ENCODE data around the gene PERCC1.

PERCC1 gene

DNA sequence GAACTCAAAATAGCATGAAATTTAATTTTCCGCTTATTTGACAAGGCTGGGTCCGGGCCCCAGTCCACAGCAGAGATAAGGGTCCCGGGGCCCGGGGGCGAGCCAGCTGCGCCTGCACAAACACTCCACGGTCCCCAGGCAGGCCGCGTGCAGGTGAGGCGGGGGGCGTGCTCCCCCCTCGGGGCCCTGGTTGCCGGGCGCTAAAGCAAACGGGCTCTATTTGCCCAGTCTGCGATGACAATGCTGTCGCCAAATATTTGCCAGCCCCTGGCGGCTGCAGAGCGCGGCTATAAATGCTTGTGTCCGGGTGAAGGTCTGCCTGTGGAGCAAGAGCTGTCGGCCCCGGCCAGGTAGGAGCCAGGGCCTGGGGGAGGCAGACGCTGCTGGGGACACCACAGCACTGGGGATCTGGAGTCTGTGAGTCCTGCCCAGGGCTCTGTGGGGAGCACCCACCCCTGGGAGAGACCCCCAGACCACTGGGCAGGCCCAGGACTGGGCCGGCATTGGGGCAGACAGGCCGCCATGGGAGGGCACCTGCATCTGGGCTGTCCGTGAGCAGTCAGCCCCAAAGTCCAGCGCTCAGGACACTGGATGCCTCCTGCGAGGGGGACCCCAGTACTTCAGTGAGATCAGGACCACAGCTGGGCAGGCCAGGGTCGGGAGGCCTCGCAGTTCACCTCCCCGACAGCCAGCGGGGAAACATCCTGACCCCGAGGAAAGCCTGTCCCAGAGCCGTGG lies at the start of gene PERCC1:
TSS of gene PERCC1 (plus strand) at position 320 of the 738 bp plus-strand sequence. CDS start 1,516 bp downstream, outside the sequence.
- no peak within 1 kb of the TSS for H3K4me3 ChIP-seq (ENCODE audit: low read depth in 1 of 2, low read length in 2 of 2)
- no peaks in the 10 kb centered on the region for H3K27me3 ChIP-seq (ENCODE audit: control insufficient read depth in 1 of 2, insufficient read depth in 2 of 2, low read length in 2 of 2)

GRCh38 chr16:1381612-1382406 lies 49.1 kb upstream of the PERCC1 start:
- Histone ChIP-seq H3K4me3 (ENCODE audit: low read depth in 1 of 2, low read length in 2 of 2) (no peak overlapping the region), H3K4me1 (ENCODE audit: insufficient read depth, low read length) (peaks cover 12% of the 10 kb centered on the region), H3K9me3 (ENCODE audit: low read length) (no peaks in the 10 kb centered on the region), H3K9ac (ENCODE audit: low read length) (no peak overlapping the region), H3K27me3 (ENCODE audit: control insufficient read depth in 1 of 2, insufficient read depth in 2 of 2, low read length in 2 of 2) (no peaks in the 10 kb centered on the region), H3K36me3 (ENCODE audit: insufficient read depth, low read length) (peaks cover 17% of the 10 kb centered on the region), H3K27ac (ENCODE audit: low read depth, low read length) (no peak overlapping the region)

More for the DNA sequence above, at the start of gene PERCC1:
- no peaks in the 10 kb centered on the region for H3K9me3 ChIP-seq (ENCODE audit: low read length)
- H3K27ac ChIP-seq (ENCODE audit: low read depth, low read length): no peak within 1 kb of the TSS
- no peaks in the 10 kb centered on the region for H3K4me1 ChIP-seq (ENCODE audit: insufficient read depth, low read length)
- no peaks in the 10 kb centered on the region for H3K36me3 ChIP-seq (ENCODE audit: insufficient read depth, low read length)
- H3K9ac ChIP-seq (ENCODE audit: low read length): no peak within 1 kb of the TSS

DNA sequence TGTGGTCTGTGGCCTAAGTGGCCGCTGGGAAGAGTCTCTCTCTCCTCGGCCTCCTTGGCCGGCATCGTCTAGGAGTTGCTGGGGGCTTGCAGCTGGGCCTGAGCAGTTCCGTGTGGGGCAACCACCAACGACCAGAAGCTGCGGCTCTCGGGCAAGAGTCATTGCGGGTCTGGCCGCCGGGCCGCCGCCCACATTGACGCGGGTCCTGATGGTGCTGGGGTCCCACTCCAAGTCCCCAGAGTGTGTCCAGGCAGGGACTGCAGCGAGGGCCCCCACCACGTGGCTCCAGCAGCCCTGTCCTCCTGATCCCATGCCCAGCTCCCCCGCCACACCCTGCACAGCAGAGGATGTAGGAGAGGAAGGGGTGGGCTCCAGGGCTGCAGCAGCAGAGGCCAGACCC lies 47.3 kb upstream of the PERCC1 start:
- no peak overlapping the region for H3K9ac ChIP-seq (ENCODE audit: low read length)
- no peaks in the 10 kb centered on the region for H3K9me3 ChIP-seq (ENCODE audit: low read length)
- H3K4me3 ChIP-seq (ENCODE audit: low read depth in 1 of 2, low read length in 2 of 2): no peak overlapping the region
- H3K4me1 ChIP-seq (ENCODE audit: insufficient read depth, low read length): peaks cover 4% of the 10 kb centered on the region
- H3K27me3 ChIP-seq (ENCODE audit: control insufficient read depth in 1 of 2, insufficient read depth in 2 of 2, low read length in 2 of 2): no peaks in the 10 kb centered on the region
- H3K36me3 ChIP-seq (ENCODE audit: insufficient read depth, low read length): peaks cover 17% of the 10 kb centered on the region
- no peak overlapping the region for H3K27ac ChIP-seq (ENCODE audit: low read depth, low read length)

DNA sequence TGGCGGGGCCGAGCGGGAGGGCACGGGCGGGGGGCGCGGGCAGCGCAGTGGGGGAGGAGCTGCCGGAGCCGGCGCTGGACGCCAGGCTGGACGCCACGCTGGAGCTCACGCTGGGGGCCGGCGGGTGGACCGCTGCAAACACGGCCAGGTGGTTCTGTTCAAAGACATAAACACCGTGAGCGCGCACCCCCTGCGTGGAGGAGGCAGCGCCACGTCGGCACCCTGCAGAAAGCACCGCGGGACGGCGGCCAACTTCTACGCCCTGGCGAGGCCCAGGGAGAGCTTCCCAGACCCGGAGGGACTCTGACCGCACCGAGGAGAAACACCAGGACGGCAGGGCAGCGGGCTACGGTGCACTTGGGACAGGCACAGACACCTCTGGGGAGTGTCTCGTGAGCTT lies 45.6 kb upstream of the PERCC1 start:
- peaks cover 26% of the 10 kb centered on the region for H3K36me3 ChIP-seq (ENCODE audit: insufficient read depth, low read length)
- no peak overlapping the region for H3K27ac ChIP-seq (ENCODE audit: low read depth, low read length)
- no peaks in the 10 kb centered on the region for H3K9me3 ChIP-seq (ENCODE audit: low read length)

GRCh38 chr16:1387331-1387730 lies 43.5 kb upstream of the PERCC1 start:
- Histone ChIP-seq H3K9me3 (ENCODE audit: low read length) (no peaks in the 10 kb centered on the region), H3K9ac (ENCODE audit: low read length) (no peak overlapping the region), H3K27ac (ENCODE audit: low read depth, low read length) (no peak overlapping the region), H3K4me1 (ENCODE audit: insufficient read depth, low read length) (no peaks in the 10 kb centered on the region), H3K27me3 (ENCODE audit: control insufficient read depth in 1 of 2, insufficient read depth in 2 of 2, low read length in 2 of 2) (no peaks in the 10 kb centered on the region), H3K4me3 (ENCODE audit: low read depth in 1 of 2, low read length in 2 of 2) (no peak overlapping the region), H3K36me3 (ENCODE audit: insufficient read depth, low read length) (peaks cover 21% of the 10 kb centered on the region)

More for the DNA sequence above, 45.6 kb upstream of the PERCC1 start:
- Histone ChIP-seq H3K27me3 (ENCODE audit: control insufficient read depth in 1 of 2, insufficient read depth in 2 of 2, low read length in 2 of 2) (no peaks in the 10 kb centered on the region), H3K4me1 (ENCODE audit: insufficient read depth, low read length) (no peaks in the 10 kb centered on the region), H3K9ac (ENCODE audit: low read length) (no peak overlapping the region), H3K4me3 (ENCODE audit: low read depth in 1 of 2, low read length in 2 of 2) (no peak overlapping the region)

DNA sequence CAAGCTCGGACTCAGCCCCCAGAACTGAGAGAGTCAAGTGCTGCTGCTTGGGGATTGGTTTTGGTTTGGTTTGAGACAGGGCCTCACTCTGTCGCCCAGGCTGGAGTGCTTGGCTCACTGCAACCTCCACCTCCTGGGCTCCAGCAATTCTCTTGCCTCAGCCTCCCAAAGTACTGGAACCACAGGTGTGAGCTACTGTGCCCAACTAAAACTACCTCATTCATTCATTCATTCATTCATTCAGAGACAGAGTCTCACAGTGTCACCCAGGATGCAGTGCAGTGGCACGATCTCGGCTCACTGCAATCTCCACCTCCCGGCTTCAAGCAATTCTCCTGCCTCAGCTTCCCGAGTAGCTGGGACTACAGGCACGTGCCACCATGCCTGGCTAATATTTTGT lies 41.1 kb upstream of the PERCC1 start:
- peaks cover 41% of the 10 kb centered on the region for H3K36me3 ChIP-seq (ENCODE audit: insufficient read depth, low read length)
- no peaks in the 10 kb centered on the region for H3K9me3 ChIP-seq (ENCODE audit: low read length)
- H3K4me1 ChIP-seq (ENCODE audit: insufficient read depth, low read length): no peaks in the 10 kb centered on the region
- no peaks in the 10 kb centered on the region for H3K27me3 ChIP-seq (ENCODE audit: control insufficient read depth in 1 of 2, insufficient read depth in 2 of 2, low read length in 2 of 2)
- H3K4me3 ChIP-seq (ENCODE audit: low read depth in 1 of 2, low read length in 2 of 2): no peak overlapping the region
- H3K27ac ChIP-seq (ENCODE audit: low read depth, low read length): no peak overlapping the region
- H3K9ac ChIP-seq (ENCODE audit: low read length): no peak overlapping the region

DNA sequence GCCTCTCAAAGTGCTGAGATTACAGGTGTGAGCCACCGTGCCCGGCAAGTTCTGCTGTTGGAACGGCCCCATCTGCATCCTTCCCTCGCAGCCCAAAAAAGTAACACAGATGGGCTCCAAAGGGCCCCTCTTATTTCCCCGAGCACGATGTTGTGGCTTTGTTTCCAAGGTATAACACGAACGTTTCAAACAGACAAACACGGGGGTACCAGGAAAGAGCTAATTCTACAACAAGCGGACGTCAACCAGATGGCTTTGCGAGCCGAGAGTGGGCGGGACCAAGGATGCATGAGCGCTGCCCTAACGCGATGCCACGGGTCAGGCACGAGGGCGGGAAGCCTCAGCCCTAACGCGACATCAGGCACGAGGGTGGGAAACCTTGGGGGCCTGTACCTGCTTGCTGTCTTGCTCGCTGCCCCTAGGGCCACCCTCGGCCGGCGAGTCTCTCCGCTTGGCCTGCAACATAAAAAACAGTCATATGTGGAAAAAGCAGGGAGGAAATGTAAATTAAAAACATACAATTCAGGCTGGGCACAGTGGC lies 40.6 kb upstream of the PERCC1 start:
- no peaks in the 10 kb centered on the region for H3K4me1 ChIP-seq (ENCODE audit: insufficient read depth, low read length)
- H3K4me3 ChIP-seq (ENCODE audit: low read depth in 1 of 2, low read length in 2 of 2): no peak overlapping the region
- H3K9me3 ChIP-seq (ENCODE audit: low read length): no peaks in the 10 kb centered on the region
- H3K27ac ChIP-seq (ENCODE audit: low read depth, low read length): no peak overlapping the region
- H3K27me3 ChIP-seq (ENCODE audit: control insufficient read depth in 1 of 2, insufficient read depth in 2 of 2, low read length in 2 of 2): no peaks in the 10 kb centered on the region
- peaks cover 41% of the 10 kb centered on the region for H3K36me3 ChIP-seq (ENCODE audit: insufficient read depth, low read length)
- no peak overlapping the region for H3K9ac ChIP-seq (ENCODE audit: low read length)

GRCh38 chr16:1392826-1393225 lies 38.1 kb upstream of the PERCC1 start:
- no peak overlapping the region for H3K27ac ChIP-seq (ENCODE audit: low read depth, low read length)
- H3K9me3 ChIP-seq (ENCODE audit: low read length): no peaks in the 10 kb centered on the region
- H3K36me3 ChIP-seq (ENCODE audit: insufficient read depth, low read length): peaks cover 53% of the 10 kb centered on the region
- H3K9ac ChIP-seq (ENCODE audit: low read length): no peak overlapping the region
- no peak overlapping the region for H3K4me3 ChIP-seq (ENCODE audit: low read depth in 1 of 2, low read length in 2 of 2)
- no peaks in the 10 kb centered on the region for H3K4me1 ChIP-seq (ENCODE audit: insufficient read depth, low read length)
- no peaks in the 10 kb centered on the region for H3K27me3 ChIP-seq (ENCODE audit: control insufficient read depth in 1 of 2, insufficient read depth in 2 of 2, low read length in 2 of 2)

DNA sequence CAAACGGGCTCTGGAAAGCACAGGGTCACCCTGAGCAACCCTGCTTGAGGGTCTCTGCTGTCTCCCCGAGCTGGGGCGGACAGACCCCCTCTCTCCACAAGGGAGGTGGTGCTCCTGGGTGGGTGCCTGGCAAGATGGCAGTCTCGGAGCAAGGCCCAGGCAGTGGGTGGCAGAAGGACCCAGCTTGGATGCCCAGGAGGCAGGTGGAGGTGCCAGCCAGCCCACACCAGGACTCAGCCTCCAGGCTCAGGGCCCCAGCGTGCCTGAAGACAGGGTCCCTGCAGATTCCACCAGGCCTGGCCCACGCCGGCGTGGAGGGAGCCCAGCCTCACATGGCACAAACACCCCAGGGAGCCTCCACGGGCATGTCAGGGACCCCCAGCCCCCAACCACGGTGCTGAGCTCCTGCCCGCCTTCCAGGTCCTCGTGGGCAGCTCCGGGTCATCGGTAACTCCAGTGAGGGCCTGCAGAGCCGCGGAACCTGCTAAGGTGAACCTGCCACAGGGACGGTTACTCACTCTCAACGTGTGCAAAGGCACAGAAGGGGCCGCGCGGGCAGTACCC lies 37.2 kb upstream of the PERCC1 start:
- Histone ChIP-seq H3K9ac (ENCODE audit: low read length) (no peak overlapping the region), H3K9me3 (ENCODE audit: low read length) (no peaks in the 10 kb centered on the region), H3K4me3 (ENCODE audit: low read depth in 1 of 2, low read length in 2 of 2) (no peak overlapping the region), H3K4me1 (ENCODE audit: insufficient read depth, low read length) (no peaks in the 10 kb centered on the region), H3K36me3 (ENCODE audit: insufficient read depth, low read length) (peaks cover 62% of the 10 kb centered on the region), H3K27me3 (ENCODE audit: control insufficient read depth in 1 of 2, insufficient read depth in 2 of 2, low read length in 2 of 2) (no peaks in the 10 kb centered on the region), H3K27ac (ENCODE audit: low read depth, low read length) (no peak overlapping the region)

GRCh38 chr16:1394367-1394951 lies 36.4 kb upstream of the PERCC1 start:
- no peak overlapping the region for H3K27ac ChIP-seq (ENCODE audit: low read depth, low read length)
- no peak overlapping the region for H3K4me3 ChIP-seq (ENCODE audit: low read depth in 1 of 2, low read length in 2 of 2)
- H3K9ac ChIP-seq (ENCODE audit: low read length): no peak overlapping the region
- no peaks in the 10 kb centered on the region for H3K27me3 ChIP-seq (ENCODE audit: control insufficient read depth in 1 of 2, insufficient read depth in 2 of 2, low read length in 2 of 2)
- H3K36me3 ChIP-seq (ENCODE audit: insufficient read depth, low read length): peaks cover 64% of the 10 kb centered on the region
- H3K4me1 ChIP-seq (ENCODE audit: insufficient read depth, low read length): no peaks in the 10 kb centered on the region
- H3K9me3 ChIP-seq (ENCODE audit: low read length): no peaks in the 10 kb centered on the region

- no peak overlapping the region for H3K27ac ChIP-seq (ENCODE audit: low read depth, low read length)
- H3K9me3 ChIP-seq (ENCODE audit: low read length): no peaks in the 10 kb centered on the region
- H3K27me3 ChIP-seq (ENCODE audit: control insufficient read depth in 1 of 2, insufficient read depth in 2 of 2, low read length in 2 of 2): no peaks in the 10 kb centered on the region
- H3K36me3 ChIP-seq (ENCODE audit: insufficient read depth, low read length): peaks cover 66% of the 10 kb centered on the region
- no peak overlapping the region for H3K4me3 ChIP-seq (ENCODE audit: low read depth in 1 of 2, low read length in 2 of 2)
- no peaks in the 10 kb centered on the region for H3K4me1 ChIP-seq (ENCODE audit: insufficient read depth, low read length)
- H3K9ac ChIP-seq (ENCODE audit: low read length): no peak overlapping the region
Measured at GRCh38 chr16:1395444-1396031, 35.3 kb upstream of the PERCC1 start.
